ENCODE measurements around the gene ERVV-1.
"Not testable (repeated sequence)": the region's sequence is repeated elsewhere in the genome, so short reads cannot be mapped to it uniquely, and the experiment has no call there.

ERVV-1 gene

GRCh38 chr19:53028306-53028705, 14.6 kb downstream of the ERVV-1 start:
- not testable (repeated sequence) for ATAC-seq

- no peak for ATAC-seq
Measured at GRCh38 chr19:53034054-53034453, 20.3 kb downstream of the ERVV-1 start.

GRCh38 chr19:53034948-53035675, 21.4 kb downstream of the ERVV-1 start:
- ATAC-seq: no peak

GRCh38 chr19:53037101-53038097, 23.7 kb downstream of the ERVV-1 start:
- no peak for ATAC-seq

GRCh38 chr19:53041366-53041765, 27.6 kb downstream of the ERVV-1 start:
- ATAC-seq: no peak

DNA sequence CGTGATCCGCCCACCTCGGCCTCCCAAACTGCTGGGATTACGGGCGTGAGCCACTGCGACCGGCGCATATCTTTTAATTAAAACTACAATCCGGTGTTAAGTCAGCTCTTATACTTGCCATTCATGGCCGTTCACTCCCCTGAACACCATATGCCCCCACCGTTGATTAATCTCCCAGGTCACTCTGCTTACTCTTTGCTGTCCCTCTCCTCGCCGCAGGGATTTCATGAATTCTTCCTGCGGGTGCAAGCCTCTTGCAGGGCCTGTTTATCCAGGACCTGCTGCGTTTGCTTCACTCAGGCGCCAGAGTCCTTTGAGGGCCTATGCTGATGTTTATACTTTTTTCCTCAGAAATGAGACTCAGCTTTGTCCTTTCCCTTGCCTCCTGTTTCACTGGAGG, 31.8 kb downstream of the ERVV-1 start:
- no peak for ATAC-seq

DNA sequence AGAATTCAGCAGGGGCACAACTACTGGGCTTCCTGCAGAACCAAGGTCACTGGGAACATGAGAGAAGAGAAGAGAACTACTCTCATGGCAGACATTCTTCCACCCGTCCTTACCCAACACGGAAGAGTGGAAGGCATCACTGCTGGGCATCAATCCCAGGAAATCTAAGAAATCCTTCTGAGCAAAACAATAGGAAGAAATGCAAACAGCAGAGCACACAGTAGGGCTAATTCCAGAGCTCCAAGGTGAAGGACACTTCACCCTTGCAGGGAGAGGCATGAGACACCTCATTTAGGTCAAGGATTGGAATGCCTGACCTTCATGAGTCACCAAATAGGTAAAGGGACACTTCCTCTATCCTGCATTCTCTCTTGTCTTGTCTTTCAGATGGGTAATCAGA, 33.7 kb downstream of the ERVV-1 start:
- ATAC-seq: no peak

DNA sequence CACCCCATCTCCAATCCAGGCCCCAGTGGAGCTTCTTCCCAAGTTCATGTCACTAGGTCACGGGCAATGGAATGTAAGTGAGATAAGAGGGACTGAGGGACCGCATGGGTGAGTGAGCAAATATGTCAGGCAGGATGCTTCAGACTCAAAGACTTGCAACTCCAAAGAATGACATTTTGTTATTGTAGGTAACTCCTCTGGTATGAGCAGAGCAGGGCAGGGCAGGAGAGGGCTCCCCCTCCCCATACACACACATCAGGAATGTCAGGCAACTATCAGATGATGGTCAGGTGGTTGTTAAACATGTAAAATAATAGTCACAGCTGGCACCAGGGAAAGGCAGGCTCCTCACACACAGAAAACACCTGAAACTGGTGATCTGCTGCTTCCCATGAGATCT, 41.4 kb downstream of the ERVV-1 start:
- ATAC-seq: no peak

- no peak for ATAC-seq
Measured at GRCh38 chr19:53057904-53058580, 44.3 kb downstream of the ERVV-1 start.

Data from activated CD4-positive, CD25-positive, alpha-beta regulatory T cell treated with anti-CD3 and anti-CD28 coated beads, Interleukin-2, amount 50 U/mL, for 24 hours (primary cell).